G401 (cell line): Measurements from ENCODE around the gene TLE5. TPM values are rescaled to one million over a fixed set of nuclear protein-coding genes. Genes with fewer than 3 reads are reported as not detected.
"Not testable (repeated sequence)": the region's sequence is repeated elsewhere in the genome, so short reads cannot be mapped to it uniquely, and the experiment has no call there.

Experiments used
- DNase-seq: peaks from one replicate; pipeline ENCODE4 v3.0.0-alpha.2; 2015; ENCODE audit warnings: low spot score
- in situ Hi-C: cut with HindIII; loops from 2 replicates; pipeline ENCODE4 v1.10.0; 2016; ENCODE audit warnings: low sequenced_read_pairs, mixed read lengths
- total RNA-seq: library from RNA; depleted of rRNA; stranded (reverse); fragments of >200 nt; shearing (Covaris generic); gene quantifications from 2 replicates; pipeline ENCODE4 v1.2.3, GENCODE V29; 2014

TLE5 gene
- total RNA-seq, 1 experiment from 2014 or later = 292 TPM

- in situ Hi-C loops = no loop called here
- DNase-seq = no peak
These were observed 14.1 kb downstream of the TLE5 start for GRCh38 chr19:3048190-3048533.

DNA sequence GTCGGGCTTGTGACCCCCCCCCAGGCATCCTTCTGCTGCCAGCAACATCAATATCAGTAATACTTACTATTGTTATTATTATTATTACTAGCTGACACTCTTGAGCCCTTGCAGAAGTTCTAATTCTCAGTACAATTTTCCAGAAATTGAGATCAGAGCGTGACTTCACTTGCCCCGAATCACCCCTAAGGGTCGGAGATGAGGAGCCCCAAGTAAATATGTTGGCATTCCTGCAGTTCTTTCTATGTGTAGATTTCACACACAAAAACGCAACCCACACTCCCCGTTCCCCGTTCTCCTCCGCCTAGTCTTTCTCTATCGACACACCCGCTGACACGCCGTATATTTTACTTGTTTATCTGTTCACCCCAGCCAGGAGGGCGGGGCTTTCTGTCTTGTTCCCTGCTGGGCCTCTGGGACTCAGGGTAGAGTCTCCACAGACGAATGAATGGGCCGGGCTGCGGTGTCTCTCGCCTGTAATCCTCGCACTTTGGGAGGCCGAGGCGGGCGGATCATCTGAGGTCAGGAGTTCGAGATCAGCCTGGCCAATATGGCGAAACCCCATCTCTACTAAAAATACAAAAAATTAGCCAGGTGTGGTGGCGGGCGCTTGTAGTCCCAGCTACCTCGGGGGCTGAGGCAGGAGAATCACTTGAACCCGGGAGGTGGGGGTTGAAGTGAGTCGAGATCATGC, 14.7 kb downstream of the TLE5 start:
- peak; percentile 80 for DNase-seq
- in situ Hi-C loops = no loop called here

GRCh38 chr19:3046698-3047495, 15.4 kb downstream of the TLE5 start:
- in situ Hi-C loops = no loop called here
- no peak for DNase-seq

GRCh38 chr19:3045885-3046697, 16.2 kb downstream of the TLE5 start:
- in situ Hi-C loops = no loop called here
- peak; percentile 45 for DNase-seq

GRCh38 chr19:3045191-3045590, 17.1 kb downstream of the TLE5 start:
- in situ Hi-C loops = no loop called here
- no peak for DNase-seq

GRCh38 chr19:3042621-3043267, 19.6 kb downstream of the TLE5 start:
- in situ Hi-C loops = no loop called here
- no peak for DNase-seq

DNA sequence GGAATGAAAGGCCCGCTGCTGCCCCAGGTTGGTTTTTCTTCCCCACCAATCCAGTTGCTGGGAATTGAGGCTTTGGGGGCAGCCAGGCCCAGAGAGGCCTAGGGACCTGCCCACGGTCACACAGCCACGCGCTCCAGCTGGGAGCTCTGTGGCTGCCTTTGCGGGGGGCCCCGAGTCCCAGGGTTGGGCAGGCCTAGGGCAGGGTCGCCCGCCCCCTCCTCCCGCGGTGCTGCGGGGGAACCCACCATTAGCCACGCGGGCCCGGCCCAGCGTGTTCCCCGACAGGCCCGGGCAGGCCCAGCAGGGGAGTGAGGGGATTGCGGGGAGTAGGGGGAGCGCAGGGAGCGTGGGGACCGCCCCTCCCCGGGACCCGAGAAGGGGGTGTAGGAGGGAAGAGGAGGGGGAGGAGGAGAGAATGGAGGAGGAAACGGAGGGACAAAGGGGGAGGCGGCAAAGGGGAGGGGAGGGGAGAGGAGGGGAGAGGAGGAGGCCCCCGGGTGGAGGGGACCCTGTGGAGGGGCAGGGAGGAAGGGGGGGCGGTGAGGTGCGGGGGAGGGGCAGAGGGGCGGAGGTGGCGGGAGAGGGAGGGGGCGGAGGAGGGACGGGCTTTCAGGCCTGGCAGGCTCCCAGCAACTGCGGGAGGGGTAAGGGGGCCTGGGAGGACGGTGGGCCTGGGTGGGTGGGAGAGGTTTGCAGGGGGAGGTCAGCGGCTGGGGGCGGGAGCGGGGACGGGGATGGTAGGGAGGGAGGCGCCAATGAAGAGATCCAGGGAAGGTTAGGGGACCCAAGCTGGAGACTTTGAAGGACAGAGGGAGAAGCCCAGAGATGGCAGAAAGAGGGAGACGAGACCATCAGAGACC, 20.3 kb downstream of the TLE5 start:
- in situ Hi-C loops = no loop called here
- no peak for DNase-seq

- in situ Hi-C loops = no loop called here
- no peak for DNase-seq
These were observed 21.0 kb downstream of the TLE5 start for GRCh38 chr19:3041327-3041726.

GRCh38 chr19:3039641-3040077, 22.6 kb downstream of the TLE5 start:
- in situ Hi-C loops = no loop called here
- DNase-seq = peak; percentile 46

DNA sequence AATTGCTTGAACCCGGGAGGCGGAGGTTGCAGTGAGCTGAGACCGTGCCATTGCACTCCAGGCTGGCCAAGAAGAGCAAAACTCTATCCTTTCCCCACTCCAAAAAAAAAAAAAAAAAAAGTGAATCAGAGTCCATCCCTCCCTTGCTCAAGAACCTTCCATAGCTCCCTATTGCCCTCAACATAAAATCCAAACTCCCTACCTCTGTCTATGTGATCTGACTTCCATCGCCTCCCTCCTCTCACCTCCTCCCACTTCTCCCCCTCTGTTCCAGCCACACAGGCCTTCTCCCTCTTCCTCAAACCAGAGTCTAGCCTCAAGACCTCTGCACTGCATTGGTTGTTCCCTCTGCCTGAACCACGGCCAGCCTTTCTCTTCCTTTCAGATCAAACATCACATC, 23.2 kb downstream of the TLE5 start:
- no peak for DNase-seq
- in situ Hi-C loops = no loop called here

DNA sequence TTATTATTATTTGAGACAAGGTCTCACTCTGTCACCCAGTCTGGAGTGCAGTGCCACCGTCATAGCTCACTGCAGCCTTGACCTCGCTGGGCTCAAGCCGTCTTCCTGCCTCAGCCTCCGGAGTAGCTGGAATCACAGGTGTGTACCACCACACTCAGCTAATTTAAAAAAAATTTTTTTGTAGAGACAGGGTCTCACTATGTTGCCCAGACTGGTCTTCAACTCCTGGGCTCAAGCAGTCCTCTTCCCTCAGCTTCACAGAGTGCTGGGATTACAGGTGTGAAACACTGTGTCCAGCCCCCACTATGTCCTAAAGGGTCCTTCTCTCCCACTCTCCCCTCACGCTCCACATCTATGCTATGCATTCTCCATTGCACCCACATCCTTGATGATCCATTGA, 24.1 kb downstream of the TLE5 start:
- no peak for DNase-seq
- in situ Hi-C loops = no loop called here

GRCh38 chr19:3036977-3037544, 25.2 kb downstream of the TLE5 start:
- DNase-seq, in situ Hi-C loops: not testable (repeated sequence)

DNA sequence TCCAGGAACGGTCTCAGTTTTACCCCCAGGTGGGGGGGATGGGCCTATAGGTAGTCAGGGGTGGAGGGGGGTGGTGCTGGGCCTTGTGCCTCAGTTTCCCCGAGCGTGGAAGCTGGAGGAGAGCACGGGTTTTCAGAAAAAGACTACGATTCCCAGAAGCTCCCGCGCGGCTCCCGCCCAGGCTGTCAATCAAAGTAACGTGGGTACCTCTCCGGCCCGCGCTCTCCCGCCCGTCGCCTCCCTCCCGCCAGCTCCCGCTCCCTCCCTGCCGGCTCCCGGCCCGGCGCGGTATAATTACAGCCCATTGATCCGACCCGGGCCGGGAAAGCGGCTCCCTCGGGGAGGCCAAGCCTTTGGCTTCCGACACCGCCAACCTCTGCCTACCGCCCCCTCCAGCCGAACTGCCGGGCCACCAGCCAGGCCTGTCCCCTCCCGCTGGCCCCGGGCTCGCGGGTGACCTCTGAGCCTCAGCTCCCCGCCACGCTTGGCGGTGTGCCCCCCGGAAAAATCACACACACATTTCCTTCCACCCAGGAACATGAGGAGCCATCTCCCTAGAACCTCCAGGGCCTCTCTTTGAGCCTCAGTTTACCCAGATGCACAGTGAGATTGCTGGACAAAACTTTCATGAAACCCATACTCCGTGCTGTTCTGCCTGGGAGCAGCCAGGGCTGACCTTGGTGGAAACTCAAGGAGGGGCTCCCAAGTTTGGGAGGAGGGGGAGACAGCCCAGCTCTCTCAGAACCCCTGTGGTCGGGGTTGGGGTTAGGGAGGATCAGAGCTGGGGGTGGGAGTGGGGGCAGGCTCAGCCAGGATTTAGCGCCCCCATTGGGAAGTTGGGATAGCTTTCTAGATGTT, 25.9 kb downstream of the TLE5 start:
- in situ Hi-C loops = no loop called here
- DNase-seq = peak; percentile 96

DNA sequence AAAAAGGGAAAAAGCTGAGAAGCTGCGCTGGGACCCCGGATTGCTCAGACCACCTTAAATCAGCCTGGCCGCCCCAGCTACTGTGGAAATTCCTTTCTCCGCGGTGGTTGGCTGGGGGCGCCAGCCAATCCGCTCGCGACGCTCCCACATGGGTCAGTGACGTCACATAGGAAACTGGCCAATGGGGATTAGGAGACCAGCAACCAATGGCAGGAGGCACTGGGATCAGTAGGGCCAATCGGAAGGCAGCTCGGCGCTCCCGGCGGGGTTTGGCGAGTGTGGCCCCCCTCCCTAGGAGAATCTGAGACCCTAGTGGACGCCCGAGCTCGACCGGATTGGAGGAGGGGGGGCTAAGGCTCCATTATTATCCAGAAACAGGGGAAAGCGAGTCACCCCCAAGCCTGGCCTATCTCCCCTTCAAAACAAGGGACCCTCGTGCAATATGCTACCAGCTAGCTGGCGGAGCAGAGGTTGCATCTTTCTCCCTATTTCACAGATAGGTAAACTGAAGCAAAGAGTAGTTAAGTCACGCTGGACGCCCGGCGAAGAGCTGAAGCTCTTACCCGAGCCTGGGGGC, 26.7 kb downstream of the TLE5 start:
- DNase-seq = peak; percentile 99
- in situ Hi-C loops = no loop called here

DNA sequence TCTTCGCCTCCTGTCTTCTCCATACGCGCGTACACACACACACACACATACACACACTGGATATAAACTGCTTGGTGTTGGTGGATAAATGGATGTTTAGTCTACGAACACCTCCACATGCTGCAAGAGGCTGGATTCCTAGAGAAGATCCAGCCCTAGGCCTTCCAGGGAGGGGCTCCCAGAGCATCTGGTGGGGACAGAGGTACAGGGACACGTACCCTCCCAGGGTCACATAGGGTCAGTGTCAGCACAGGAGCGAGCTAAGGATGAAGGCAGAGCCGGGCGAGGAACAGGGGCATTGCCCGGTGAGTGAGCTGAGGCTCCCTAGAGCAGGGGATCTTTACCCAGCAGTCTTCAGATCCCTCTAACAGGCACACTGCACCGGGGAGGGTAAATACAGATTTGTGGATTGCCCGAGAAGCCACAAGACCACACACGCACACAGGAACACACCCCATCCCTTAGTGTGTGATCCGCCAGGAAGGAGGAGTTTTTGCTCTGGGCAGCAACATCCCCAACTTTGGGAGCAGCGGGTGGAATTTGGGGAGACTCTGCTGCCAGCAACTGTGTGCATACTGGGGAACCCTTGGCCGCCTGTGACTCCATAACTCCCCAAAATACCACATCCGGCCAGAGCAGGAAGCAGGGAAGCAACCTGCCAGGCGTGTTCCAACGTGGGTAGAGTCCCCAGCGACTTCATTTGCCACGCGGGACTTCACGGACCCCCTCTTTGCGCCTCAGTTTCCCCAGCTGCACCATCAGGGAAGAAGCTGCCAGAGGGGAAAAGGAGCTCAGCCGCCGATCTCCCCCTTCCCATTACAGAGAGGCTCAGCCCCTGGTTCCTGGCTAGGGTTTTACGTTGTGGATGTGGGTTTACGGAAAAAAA, 27.4 kb downstream of the TLE5 start:
- in situ Hi-C loops = no loop called here
- DNase-seq = peak; percentile 55

- DNase-seq = no peak
- in situ Hi-C loops = no loop called here
These were observed 28.0 kb downstream of the TLE5 start for GRCh38 chr19:3034406-3034655.
